Stimulated activated CD8-positive, alpha-beta memory T cell treated with anti-CD3 and anti-CD28 coated beads, Interleukin-12 subunit alpha, Interleukin-12 subunit beta, amount 100 ng/mL, for 4 hours (primary cell): ENCODE data around the gene MADD.

ENCODE experiments used
- DNase-seq: peaks from one replicate; pipeline ENCODE4 v3.0.0-alpha.2; 2020; ENCODE audit warnings: low read depth

Gene MADD

DNA sequence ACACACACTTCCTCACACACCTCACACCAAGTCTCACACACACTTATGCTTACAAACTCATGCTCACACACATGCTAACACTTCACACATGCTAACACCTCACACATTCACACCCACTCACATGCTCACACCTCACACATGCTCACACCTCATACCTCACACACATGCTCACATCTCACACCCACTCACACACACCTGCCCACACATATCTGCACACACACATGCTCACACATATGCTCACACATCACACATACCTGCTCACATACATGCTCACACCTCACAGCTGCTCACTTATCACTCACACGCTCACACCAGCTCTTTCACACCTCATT is 87.0 kb downstream of the MADD start:
- DNase-seq: no peak

GRCh38 chr11:47357985-47358730 is 88.2 kb downstream of the MADD start:
- no peak for DNase-seq

- DNase-seq: no peak
These were observed 88.8 kb downstream of the MADD start for GRCh38 chr11:47358731-47359051.

DNA sequence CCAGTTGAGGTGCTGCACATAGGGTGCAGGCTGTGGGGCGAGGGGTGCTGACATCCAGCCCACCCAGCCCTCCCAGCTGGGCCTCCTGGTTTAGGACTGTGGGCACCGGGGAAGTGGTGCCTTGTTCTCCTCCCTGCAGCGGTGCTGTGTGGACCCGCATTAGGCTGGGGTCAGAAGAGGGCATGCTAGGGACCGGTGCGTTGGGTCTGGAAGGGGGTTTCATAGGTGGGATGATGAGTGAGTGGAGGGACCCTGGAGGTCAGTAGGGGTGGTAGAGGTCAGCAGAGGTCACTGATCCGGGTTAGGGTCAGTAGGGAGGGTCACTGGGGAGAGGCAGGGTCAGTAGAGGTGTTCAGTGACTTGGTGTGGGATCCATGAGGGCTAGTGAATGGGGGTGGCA is 89.2 kb downstream of the MADD start:
- no peak for DNase-seq

- no peak for DNase-seq
These were observed 89.7 kb downstream of the MADD start for GRCh38 chr11:47359586-47359985.

GRCh38 chr11:47360341-47360740 is 90.4 kb downstream of the MADD start:
- DNase-seq: no peak

DNA sequence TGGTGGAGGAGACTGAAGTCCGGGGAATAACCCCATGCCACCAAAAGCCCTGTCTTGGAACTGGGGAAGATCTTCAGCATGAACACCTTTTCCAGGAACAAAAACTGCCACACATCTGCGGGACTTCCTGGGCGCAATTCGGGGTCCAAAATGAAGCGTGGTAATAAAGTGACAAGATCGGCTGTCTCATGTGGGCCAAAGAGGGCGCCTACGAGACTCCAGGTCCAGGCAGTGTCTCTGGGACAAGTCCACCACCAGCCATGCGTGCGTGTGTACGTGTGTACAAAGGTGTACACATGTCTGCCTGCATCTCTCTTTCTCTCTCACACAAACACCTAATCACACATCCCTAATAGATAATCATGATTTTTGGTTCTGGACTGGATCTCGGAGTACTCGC is 91.5 kb downstream of the MADD start:
- no peak for DNase-seq

DNA sequence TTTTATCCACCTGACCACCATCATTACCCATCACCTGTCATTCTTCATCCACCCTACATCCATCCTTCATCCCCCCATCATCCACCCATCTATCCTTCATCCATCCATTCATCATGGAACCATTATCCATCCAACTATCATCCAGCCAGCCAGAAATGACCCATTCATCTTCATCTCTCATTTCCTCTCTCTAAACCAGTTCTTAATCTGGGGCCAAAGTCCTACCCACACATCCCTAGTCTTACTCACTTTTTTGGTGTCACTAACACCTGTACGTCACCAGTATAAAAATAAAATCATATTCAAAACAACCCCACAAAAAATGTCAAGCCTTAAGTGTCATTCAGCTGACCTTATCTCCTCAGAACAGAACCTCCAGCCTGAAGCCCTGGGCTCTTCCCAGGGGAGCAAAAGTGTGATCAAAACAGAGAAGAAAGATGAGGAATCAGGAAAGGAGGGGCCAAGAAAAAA is 96.1 kb downstream of the MADD start:
- DNase-seq: no peak

DNA sequence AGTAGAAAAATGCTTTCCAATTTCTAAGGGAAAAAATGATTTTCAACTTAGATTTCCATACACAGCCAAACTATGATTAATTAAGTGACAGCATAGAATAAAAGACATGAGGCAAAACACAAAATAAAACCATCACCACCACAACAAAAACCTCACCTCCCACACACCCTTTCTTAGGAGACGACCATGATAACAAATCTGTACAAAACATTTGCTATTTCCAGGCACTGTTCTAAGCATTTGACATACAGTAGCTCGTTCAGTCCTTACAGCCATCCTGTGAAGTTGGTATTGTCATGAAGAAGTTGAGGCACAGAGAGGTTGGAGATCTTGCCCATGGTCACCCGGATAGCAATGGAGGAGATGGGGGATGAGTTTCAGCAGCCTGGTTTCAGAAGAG is 99.7 kb downstream of the MADD start:
- DNase-seq: no peak

DNA sequence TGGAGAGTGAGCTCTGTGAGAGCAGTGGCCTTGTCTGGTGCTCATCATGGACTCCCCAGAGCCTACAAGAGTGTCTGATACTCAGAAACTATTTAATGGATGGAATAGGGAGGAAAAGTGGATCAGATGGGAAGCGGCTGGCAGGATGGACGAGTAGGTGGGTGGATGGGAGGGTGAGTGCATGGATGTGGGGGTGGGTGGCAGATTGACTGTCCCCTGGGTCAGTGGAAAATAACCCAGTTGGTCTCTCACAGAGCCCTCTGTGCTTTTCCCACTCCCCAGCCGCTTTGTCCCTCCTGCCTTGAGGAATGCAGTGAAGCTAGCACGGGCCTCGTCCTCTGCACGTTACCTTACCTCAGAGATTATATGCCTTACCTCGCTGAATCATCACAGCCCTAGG is 102.5 kb downstream of the MADD start:
- DNase-seq: no peak

GRCh38 chr11:47373876-47374719 is 104.2 kb downstream of the MADD start:
- peak; percentile 66 for DNase-seq

GRCh38 chr11:47374720-47375019 is 104.7 kb downstream of the MADD start:
- no peak for DNase-seq

DNA sequence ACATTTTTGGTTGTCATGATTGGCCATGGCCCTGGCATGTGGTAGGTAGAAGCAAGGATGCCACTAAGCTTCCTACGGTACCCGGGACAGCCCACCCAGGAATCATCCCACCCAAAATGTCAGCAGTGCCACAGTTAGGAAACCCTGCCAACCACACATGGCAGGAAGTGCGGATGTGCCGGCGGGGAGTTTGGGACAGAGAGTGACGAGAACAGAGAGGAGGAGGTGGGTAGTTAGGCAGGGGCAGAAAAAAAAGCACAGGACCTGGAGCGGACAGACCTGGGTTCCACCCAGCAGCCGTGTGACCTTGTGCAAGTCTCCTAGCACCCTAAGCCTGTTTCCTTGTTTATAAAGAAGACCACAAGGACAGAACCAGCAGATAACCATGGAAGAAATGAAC is 105.1 kb downstream of the MADD start:
- DNase-seq: no peak

GRCh38 chr11:47375546-47376085 is 105.7 kb downstream of the MADD start:
- no peak for DNase-seq

- no peak for DNase-seq
These were observed 106.2 kb downstream of the MADD start for GRCh38 chr11:47376107-47376524.

GRCh38 chr11:47376525-47377371 is 106.8 kb downstream of the MADD start:
- DNase-seq: no peak

- DNase-seq: no peak
These were observed 107.7 kb downstream of the MADD start for GRCh38 chr11:47377571-47378009.

GRCh38 chr11:47378010-47378835 is 108.3 kb downstream of the MADD start, which contains the start of gene SPI1:
SPI1 (minus strand) TSS chr11:47378547; CDS start chr11:47378353, 194 bp downstream.
- no peak for DNase-seq

DNA sequence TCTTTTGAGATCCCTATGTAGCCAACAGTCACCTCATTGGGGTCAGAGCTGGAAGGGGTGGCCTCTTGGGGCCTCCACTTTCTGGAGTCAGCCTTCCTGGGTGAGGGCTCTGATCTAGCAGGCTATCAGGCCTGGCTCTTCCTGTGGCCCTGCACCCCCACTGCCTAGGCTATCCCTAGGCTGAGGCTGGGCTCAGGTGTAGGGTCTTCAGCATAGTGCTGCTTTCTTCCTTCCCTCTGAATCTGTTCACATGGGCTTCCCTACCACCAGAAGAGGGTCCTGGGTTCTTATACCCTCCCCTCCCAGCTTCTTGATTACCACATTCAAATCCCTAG is 108.9 kb downstream of the MADD start:
- DNase-seq: no peak

DNA sequence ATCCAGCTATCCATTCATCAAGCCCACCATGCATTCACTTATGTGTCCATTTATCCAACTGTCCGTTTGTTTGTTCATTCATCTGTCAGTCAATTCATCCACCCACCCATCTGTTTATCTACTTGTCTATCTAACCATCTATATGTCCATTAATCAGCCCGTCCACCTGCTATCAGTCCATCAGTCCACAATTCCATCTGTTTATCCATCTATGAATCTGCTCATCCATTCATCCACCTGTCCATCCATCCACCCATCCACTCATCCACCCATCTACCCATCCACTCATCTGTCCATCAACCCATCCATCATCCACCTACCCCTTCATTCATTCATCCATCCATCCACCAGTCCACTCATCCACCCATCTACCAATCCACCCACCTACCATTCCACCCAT is 109.4 kb downstream of the MADD start:
- no peak for DNase-seq
